GM12878 (cell line): ENCODE results near the gene ADAMTSL3. TPM values are rescaled to one million over a fixed set of nuclear protein-coding genes. Genes with fewer than 3 reads are reported as not detected.

Source experiments
- ATAC-seq: fragments of 200-7000 bp; cut with Tn5 transposase; 3 replicates; pipeline ENCODE4 v1.9.1; 2020; ENCODE audit warnings: mild to moderate bottlenecking, moderate library complexity
- BruUV-seq: library from RNA; stranded (reverse); fragments of 400-500 nt; replicated peaks from 2 replicates; lab custom pipeline; 2021; lab: Mats Ljungman, UMichigan
- CTCF ChIA-PET: fragments of 300-600 bp; sonication (Branson Sonifier 250); formaldehyde crosslinking; extraction: SDS; loops from one replicate; lab custom pipeline; 2021; ENCODE audit warnings: inconsistent platforms; lab: Yijun Ruan, JAX
- POLR2A ChIA-PET: fragments of 350-600 bp; formaldehyde crosslinking; extraction: SDS; loops from one replicate; lab custom pipeline; 2021; ENCODE audit warnings: inconsistent platforms; lab: Charles Lee
- RAD21 ChIA-PET: fragments of 300-600 bp; sonication (Branson Sonifier 250); formaldehyde crosslinking; loops from one replicate; lab custom pipeline; 2023; ENCODE audit warnings: antibody characterized with exemption; ENCODE audit not compliant: unreplicated experiment; lab: Charles Lee
- SMC1A ChIA-PET: fragments of 300-600 bp; sonication (Branson Sonifier 250); formaldehyde crosslinking; loops from one replicate; lab custom pipeline; 2023; ENCODE audit not compliant: unreplicated experiment, uncharacterized antibody; lab: Charles Lee
- DNase-seq: peaks from one replicate; pipeline ENCODE4 v3.0.0-alpha.2; 2011; ENCODE audit warnings: low read depth, low spot score
- FAIRE-seq: peaks from 3 replicates; lab custom pipeline; 2011; peaks lifted over from hg19 to GRCh38; lab: Jason Lieb, UNC
- H2AFZ ChIP-seq: 2 replicates; pipeline ENCODE4 v1.6.0; 2011; ENCODE audit warnings: low read depth, low read length, control low read depth; ENCODE audit not compliant: control insufficient read depth
- H3K27ac ChIP-seq: 2 replicates; pipeline ENCODE4 v1.5.1; 2011; ENCODE audit warnings: control low read depth; ENCODE audit not compliant: control insufficient read depth, insufficient read depth
- H3K27me3 ChIP-seq, 2 experiments: replicated peaks in 1 of 2; 2 replicates each; pipeline versions ENCODE4 v1.6.0 to v1.6.1; 2011; ENCODE audit warnings: low read length in 1 of 2; ENCODE audit not compliant: control insufficient read depth in 2 of 2, insufficient read depth in 2 of 2
- H3K36me3 ChIP-seq, 2 experiments: 2 replicates each; pipeline ENCODE4 v1.5.1; 2011; ENCODE audit warnings: low read length in 1 of 2; ENCODE audit not compliant: control insufficient read depth in 2 of 2, insufficient read depth in 2 of 2
- H3K4me1 ChIP-seq: 2 replicates; pipeline ENCODE4 v1.6.1; 2011; ENCODE audit warnings: mild to moderate bottlenecking, low read length, moderate library complexity, mixed read lengths; ENCODE audit not compliant: control insufficient read depth, insufficient read depth
- H3K4me2 ChIP-seq: 2 replicates; pipeline ENCODE4 v1.6.0; 2011; ENCODE audit warnings: control low read depth; ENCODE audit not compliant: control insufficient read depth, insufficient read depth
- H3K4me3 ChIP-seq: fragments of 200-600 bp; sonication (generic); 2 replicates; pipeline ENCODE4 v1.5.1; 2016
- H3K79me2 ChIP-seq: 2 replicates; pipeline ENCODE4 v1.6.0; 2011; ENCODE audit warnings: low read length; ENCODE audit not compliant: control insufficient read depth, insufficient read depth
- H3K9ac ChIP-seq: 2 replicates; pipeline ENCODE4 v1.8.0; 2011; ENCODE audit warnings: low read length, control low read depth, mixed read lengths; ENCODE audit not compliant: control insufficient read depth, insufficient read depth
- H3K9me3 ChIP-seq: replicated peaks from 3 replicates; pipeline ENCODE4 v1.5.1; 2011; ENCODE audit warnings: mild to moderate bottlenecking, low read length; ENCODE audit not compliant: control insufficient read depth, insufficient read depth
- H4K20me1 ChIP-seq: 2 replicates; pipeline ENCODE4 v1.6.0; 2011; ENCODE audit not compliant: control insufficient read depth, insufficient read depth
- ATF7 ChIP-seq: fragments of 450-650 bp; IDR thresholded peaks from 2 replicates; pipeline ENCODE4 v1.6.1; 2016; ENCODE audit warnings: low read depth, mild to moderate bottlenecking
- CTCF ChIP-seq, 3 experiments: IDR thresholded peaks in 2 of 3; conservative IDR thresholded peaks in 1 of 3; 2 replicates each; pipeline ENCODE4 v1.5.1; 2011; ENCODE audit warnings: low read depth in 3 of 3, low read length in 3 of 3, mild to moderate bottlenecking in 3 of 3, control low read depth in 2 of 3, moderate library complexity in 2 of 3, inconsistent platforms in 1 of 3, mixed read lengths in 1 of 3; ENCODE audit not compliant: control insufficient read depth in 2 of 3, insufficient read depth in 1 of 3; ENCODE audit errors: extremely low read depth in 1 of 3
- GATAD2B ChIP-seq: fragments of 450-650 bp; conservative IDR thresholded peaks from 2 replicates; pipeline ENCODE4 v1.6.1; 2017; ENCODE audit warnings: low read depth, mild to moderate bottlenecking, moderate library complexity
- HDGF ChIP-seq: fragments of 450-650 bp; IDR thresholded peaks from 2 replicates; pipeline ENCODE4 v1.6.1; 2016; ENCODE audit warnings: antibody characterized with exemption
- HSF1 ChIP-seq: fragments of 150-350 bp; IDR thresholded peaks from 2 replicates; pipeline ENCODE4 v1.6.1; 2014; ENCODE audit warnings: mild to moderate bottlenecking, low read depth, low read length
- IKZF1 ChIP-seq: fragments of 450-650 bp; conservative IDR thresholded peaks from 2 replicates; pipeline ENCODE4 v1.6.1; 2017; ENCODE audit warnings: antibody characterized with exemption, mild to moderate bottlenecking
- KAT2A ChIP-seq: conservative IDR thresholded peaks from 2 replicates; pipeline ENCODE4 v1.6.1; 2011; ENCODE audit warnings: low read depth, low read length; ENCODE audit not compliant: control insufficient read depth
- KLF5 ChIP-seq: fragments of 450-650 bp; IDR thresholded peaks from 2 replicates; pipeline ENCODE4 v1.6.1; 2014; ENCODE audit warnings: mild to moderate bottlenecking; ENCODE audit not compliant: partially characterized antibody
- MEF2A ChIP-seq: IDR thresholded peaks from 2 replicates; pipeline ENCODE4 v1.6.1; 2011; ENCODE audit warnings: low read depth, mild to moderate bottlenecking, low read length, moderate library complexity; ENCODE audit not compliant: insufficient read depth
- MLLT1 ChIP-seq: fragments of 450-650 bp; IDR thresholded peaks from 2 replicates; pipeline ENCODE4 v1.6.1; 2016; ENCODE audit warnings: mild to moderate bottlenecking
- NFIC ChIP-seq: IDR thresholded peaks from 2 replicates; pipeline ENCODE4 v1.6.1; 2012; ENCODE audit warnings: low read depth, mild to moderate bottlenecking, inconsistent platforms, low read length, moderate library complexity
- NFYB ChIP-seq: IDR thresholded peaks from 2 replicates; pipeline ENCODE4 v1.6.1; 2011; ENCODE audit warnings: low read depth, mild to moderate bottlenecking, low read length, improper control_type of control experiment, moderate library complexity; ENCODE audit not compliant: insufficient read depth
- NKRF ChIP-seq: fragments of 450-650 bp; conservative IDR thresholded peaks from 2 replicates; pipeline ENCODE4 v1.6.1; 2017; ENCODE audit warnings: mild to moderate bottlenecking, moderate library complexity
- NR2F1 ChIP-seq: fragments of 450-650 bp; conservative IDR thresholded peaks from 2 replicates; pipeline ENCODE4 v1.6.1; 2017; ENCODE audit warnings: mild to moderate bottlenecking
- RBBP5 ChIP-seq: fragments of 200-600 bp; sonication (generic); conservative IDR thresholded peaks from 2 replicates; pipeline ENCODE4 v1.6.1; 2016
- SIN3A ChIP-seq: IDR thresholded peaks from 2 replicates; pipeline ENCODE4 v1.6.1; 2012; ENCODE audit warnings: low read depth, low read length, improper control_type of control experiment
- SUPT20H ChIP-seq: IDR thresholded peaks from 2 replicates; pipeline ENCODE4 v1.6.1; 2011; ENCODE audit warnings: low read depth, mild to moderate bottlenecking, low read length, moderate library complexity, borderline replicate concordance; ENCODE audit not compliant: control insufficient read depth
- TBL1XR1 ChIP-seq: IDR thresholded peaks from 2 replicates; pipeline ENCODE4 v1.6.1; 2012; ENCODE audit warnings: low read depth, low read length, improper control_type of control experiment
- ZZZ3 ChIP-seq: IDR thresholded peaks from 2 replicates; pipeline ENCODE4 v1.6.1; 2011; ENCODE audit warnings: low read depth; ENCODE audit not compliant: control insufficient read depth, insufficient read length
- WGBS: methylation state at CpG from one replicate; pipeline ENCODE4 v1.1.6; 2016; ENCODE audit warnings: low lambda C conversion rate; ENCODE audit not compliant: insufficient replicate concordance, insufficient coverage; ENCODE audit errors: missing lambda C conversion rate; 5-methylcytosine and 5-hydroxymethylcytosine counted together
- in situ Hi-C: fragments of 300-500 bp; cut with MboI; formaldehyde crosslinking; loops from 9 replicates; pipeline ENCODE4 v1.14.3; 2018; ENCODE audit warnings: mixed read lengths
- intact Hi-C: fragments of 100-400 bp; cut with micrococcal nuclease; formaldehyde crosslinking; loops from one replicate; pipeline ENCODE4 v1.14.2; 2022; ENCODE audit not compliant: unreplicated experiment
- polyA plus RNA-seq, 11 experiments: library from polyadenylated mRNA; depleted of rRNA in 4 of 11; unstranded in 6 of 11; stranded (reverse) in 5 of 11; fragments of >200 nt; fragmentation: Nextera tagmentation in 4 of 11; fragmentation: Illumina TruSeq in 1 of 11; extraction: Ambion mirVana in 4 of 11; extraction: Trizol in 1 of 11; gene quantifications; 1 replicate in 1 of 11; 2 replicates in 10 of 11; pipeline versions ENCODE4 v1.2.1 to v1.2.3, GENCODE V29; 2011 to 2016; ENCODE audit warnings: inconsistent platforms in 2 of 11, missing spikeins in 2 of 11, low read depth in 1 of 11
- total RNA-seq, 4 experiments: library from RNA; depleted of rRNA in 3 of 4; stranded (reverse); fragments of >200 nt in 3 of 4; fragmentation: Illumina TruSeq in 1 of 4; extraction: Trizol in 1 of 4; gene quantifications; 2 replicates each; pipeline versions ENCODE4 v1.2.1 to v1.2.3, GENCODE V29; 2013 to 2021

The ADAMTSL3 gene
- total and polyA plus RNA-seq, 10 of the 15 experiments (the other 5 are each of a cell fraction or from before 2014, with no cell fraction given) = 0.01 to 0.28 (median 0.13) TPM

- Histone ChIP-seq H3K9me3 (no peaks in the 10 kb centered on the region), H2AFZ (no peak overlapping the region), H3K4me1 (peaks cover 3% of the 10 kb centered on the region; the same call in 1 of the 2 replicates), H3K36me3 (no peaks in the 10 kb centered on the region), H3K27me3 (no peaks in the 10 kb centered on the region), H3K27ac (no peak overlapping the region), H3K4me2 (no peak overlapping the region), H3K79me2 (no peaks in the 10 kb centered on the region), H4K20me1 (no peaks in the 10 kb centered on the region), H3K4me3 (no peak overlapping the region), H3K9ac (no peak overlapping the region)
- WGBS = 61% methylated on average over 4 of the region's 4 CpGs
- TF ChIP-seq NKRF = no peak
- TF ChIP-seq IKZF1 = no peak
- no peak for TF ChIP-seq RBBP5
- TF ChIP-seq SIN3A = no peak
- TF ChIP-seq ZZZ3 = no peak
- TF ChIP-seq TBL1XR1 = no peak
- TF ChIP-seq HSF1 = no peak
- no peak for TF ChIP-seq NR2F1
- TF ChIP-seq CTCF (IDR thresholded peaks at IDR 0.05 in 2 of 3, conservative IDR thresholded peaks at IDR 0.05 in 1 of 3; ENCODE audit: control insufficient read depth in 2 of 3, extremely low read depth in 1 of 3, insufficient read depth in 1 of 3, low read depth in 3 of 3, low read length in 3 of 3) = no peak
- TF ChIP-seq KLF5 = no peak
- TF ChIP-seq MEF2A = no peak
- TF ChIP-seq KAT2A = no peak
- TF ChIP-seq SUPT20H = no peak
- TF ChIP-seq NFYB = no peak
- no peak for TF ChIP-seq GATAD2B
- TF ChIP-seq NFIC = no peak
- TF ChIP-seq ATF7 = no peak
- no peak for TF ChIP-seq HDGF
- no peak for TF ChIP-seq MLLT1
- no TSS peak for BruUV-seq
- CTCF ChIA-PET = no interaction called here
- FAIRE-seq = no peak
- RAD21 ChIA-PET = no interaction called here
- SMC1A ChIA-PET = interaction anchor here (1.2 to 1.3 kb wide), 2 partner anchors 11 to 39 kb away, joined by 3 to 4 read pairs; no protein-coding TSS in a partner anchor
- no peak for DNase-seq
- in situ Hi-C loops (no loop called here), intact Hi-C loops (no loop called here)
- POLR2A ChIA-PET = no interaction called here
- ATAC-seq = no peak
Measured at GRCh38 chr15:83892498-83892897, 238.6 kb downstream of the ADAMTSL3 start.
